Non-pigmented ciliary epithelial cell (primary cell): ENCODE results near the gene TTC22.

ENCODE experiments used
- DNase-seq: peaks from one replicate; pipeline ENCODE4 v3.0.0-alpha.2; 2010; ENCODE audit warnings: low read depth

Gene TTC22

GRCh38 chr1:54834007-54834541, 33.0 kb upstream of the TTC22 start:
- no peak for DNase-seq

GRCh38 chr1:54833121-54833520, 32.0 kb upstream of the TTC22 start:
- no peak for DNase-seq

- no peak for DNase-seq
Observed at GRCh38 chr1:54826226-54826816, 25.2 kb upstream of the TTC22 start.

GRCh38 chr1:54825696-54826095, 24.6 kb upstream of the TTC22 start:
- no peak for DNase-seq

GRCh38 chr1:54823670-54824069, 22.5 kb upstream of the TTC22 start:
- DNase-seq = no peak

- no peak for DNase-seq
Observed at GRCh38 chr1:54819733-54820132, 18.6 kb upstream of the TTC22 start.

GRCh38 chr1:54819195-54819536, 18.0 kb upstream of the TTC22 start:
- DNase-seq = no peak

GRCh38 chr1:54818461-54819194, 17.5 kb upstream of the TTC22 start:
- no peak for DNase-seq

GRCh38 chr1:54816951-54817350, 15.8 kb upstream of the TTC22 start:
- no peak for DNase-seq

GRCh38 chr1:54816130-54816529, 15.0 kb upstream of the TTC22 start:
- DNase-seq = no peak

- DNase-seq = no peak
Observed at GRCh38 chr1:54815086-54815876, 14.2 kb upstream of the TTC22 start.

- no peak for DNase-seq
Observed at GRCh38 chr1:54814571-54814970, 13.4 kb upstream of the TTC22 start.

GRCh38 chr1:54814126-54814498, 13.0 kb upstream of the TTC22 start:
- DNase-seq = no peak

- no peak for DNase-seq
Observed at GRCh38 chr1:54813485-54814125, 12.5 kb upstream of the TTC22 start.

- no peak for DNase-seq
Observed at GRCh38 chr1:54812801-54813484, 11.8 kb upstream of the TTC22 start.

- DNase-seq = no peak
Observed at GRCh38 chr1:54811739-54812655, 10.9 kb upstream of the TTC22 start.

GRCh38 chr1:54811066-54811465, 9.9 kb upstream of the TTC22 start:
- no peak for DNase-seq

- no peak for DNase-seq
Observed at GRCh38 chr1:54810153-54810942, 9.2 kb upstream of the TTC22 start.

GRCh38 chr1:54809496-54810074, 8.5 kb upstream of the TTC22 start:
- DNase-seq = no peak
